Gastroesophageal sphincter (tissue), 3 donors: Measurements from ENCODE around the gene FER.

Source experiments
- CTCF ChIP-seq, 4 experiments: fragments of 200-600 bp in 2 of 4; fragments of 450-650 bp in 2 of 4; sonication (generic) in 1 of 4; IDR thresholded peaks; one replicate each; pipeline ENCODE4 v1.5.1; 2017 to 2019; ENCODE audit warnings: antibody characterized with exemption in 4 of 4, mild to moderate bottlenecking in 2 of 4, moderate library complexity in 2 of 4
- EP300 ChIP-seq: sonication (generic); formaldehyde crosslinking; IDR thresholded peaks from one replicate; pipeline ENCODE4 v1.6.1; 2017; ENCODE audit warnings: antibody characterized with exemption, mild to moderate bottlenecking
- POLR2A ChIP-seq, 2 donors: fragments of 450-650 bp; IDR thresholded peaks; one replicate each; pipeline ENCODE4 v1.6.1; 2017; ENCODE audit warnings: antibody characterized with exemption in 2 of 2, mild to moderate bottlenecking in 2 of 2, moderate library complexity in 1 of 2
- POLR2AphosphoS5 ChIP-seq: sonication (generic); formaldehyde crosslinking; IDR thresholded peaks from one replicate; pipeline ENCODE4 v1.6.1; 2017; ENCODE audit warnings: antibody characterized with exemption

- TF ChIP-seq CTCF (IDR thresholded peaks at IDR 0.05), result no peak
- no peak for TF ChIP-seq POLR2A (IDR thresholded peaks at IDR 0.05)
- no peak for TF ChIP-seq POLR2AphosphoS5
- TF ChIP-seq EP300, result no peak
Measured at GRCh38 chr5:108769352-108769751, 21.7 kb downstream of the FER start.
